ENCODE measurements around the gene NRP2. TPM values are rescaled to one million over a fixed set of nuclear protein-coding genes. Genes with fewer than 3 reads are reported as not detected.
A peak's percentile ranks its signal among the peaks of the same experiment; 100 is the strongest.

Gene NRP2
- total and polyA plus RNA-seq, 11 donors: 2.0 to 57.5 (median 4.7) TPM

DNA sequence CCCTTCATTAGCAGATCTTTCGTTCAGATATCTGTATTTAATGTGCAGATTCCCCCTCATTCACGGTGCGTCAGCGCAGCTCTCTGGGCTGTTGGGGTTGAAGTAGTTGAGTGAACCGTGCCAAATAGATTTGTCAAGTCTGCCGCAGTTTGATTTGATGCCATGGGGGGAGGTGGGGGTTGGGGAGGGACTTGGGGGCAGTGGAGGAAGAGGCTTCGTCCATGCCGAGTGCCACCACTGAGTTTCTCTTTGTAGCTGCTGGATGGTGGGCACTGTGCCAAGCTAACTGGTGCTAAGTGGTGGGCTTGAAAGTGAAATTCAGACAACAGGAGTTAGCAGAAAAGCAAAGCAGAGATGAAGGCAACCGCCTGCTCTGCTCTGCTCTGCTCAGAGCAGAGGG is 47.9 kb downstream of the NRP2 start:
- DNase-seq (no peak), ATAC-seq (no peak)
- Histone ChIP-seq H3K27ac (peak overlapping the region in 1 of 12 donors; percentile 82), H3K27me3 (no peaks in the 10 kb centered on the region), H3K9me3 (no peaks in the 10 kb centered on the region), H3K4me1 (peaks cover 0 to 9% (median 0%) of the 10 kb centered on the region in 12 donors), H3K4me3 (no peak overlapping the region), H3K36me3 (peaks cover 0 to 80% (median 36%) of the 10 kb centered on the region in 9 donors)
- TF ChIP-seq, protein P1, sequence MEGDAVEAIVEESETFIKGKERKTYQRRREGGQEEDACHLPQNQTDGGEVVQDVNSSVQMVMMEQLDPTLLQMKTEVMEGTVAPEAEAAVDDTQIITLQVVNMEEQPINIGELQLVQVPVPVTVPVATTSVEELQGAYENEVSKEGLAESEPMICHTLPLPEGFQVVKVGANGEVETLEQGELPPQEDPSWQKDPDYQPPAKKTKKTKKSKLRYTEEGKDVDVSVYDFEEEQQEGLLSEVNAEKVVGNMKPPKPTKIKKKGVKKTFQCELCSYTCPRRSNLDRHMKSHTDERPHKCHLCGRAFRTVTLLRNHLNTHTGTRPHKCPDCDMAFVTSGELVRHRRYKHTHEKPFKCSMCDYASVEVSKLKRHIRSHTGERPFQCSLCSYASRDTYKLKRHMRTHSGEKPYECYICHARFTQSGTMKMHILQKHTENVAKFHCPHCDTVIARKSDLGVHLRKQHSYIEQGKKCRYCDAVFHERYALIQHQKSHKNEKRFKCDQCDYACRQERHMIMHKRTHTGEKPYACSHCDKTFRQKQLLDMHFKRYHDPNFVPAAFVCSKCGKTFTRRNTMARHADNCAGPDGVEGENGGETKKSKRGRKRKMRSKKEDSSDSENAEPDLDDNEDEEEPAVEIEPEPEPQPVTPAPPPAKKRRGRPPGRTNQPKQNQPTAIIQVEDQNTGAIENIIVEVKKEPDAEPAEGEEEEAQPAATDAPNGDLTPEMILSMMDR (IDR thresholded peaks at IDR 0.05): no peak
- TF ChIP-seq POLR2A (IDR thresholded peaks at IDR 0.05): no peak
- intact Hi-C loops (cut with DNase I): no loop called here
- WGBS, 4 donors: 84 to 96% (median 87%) methylated on average over 9 of the region's 9 CpGs

DNA sequence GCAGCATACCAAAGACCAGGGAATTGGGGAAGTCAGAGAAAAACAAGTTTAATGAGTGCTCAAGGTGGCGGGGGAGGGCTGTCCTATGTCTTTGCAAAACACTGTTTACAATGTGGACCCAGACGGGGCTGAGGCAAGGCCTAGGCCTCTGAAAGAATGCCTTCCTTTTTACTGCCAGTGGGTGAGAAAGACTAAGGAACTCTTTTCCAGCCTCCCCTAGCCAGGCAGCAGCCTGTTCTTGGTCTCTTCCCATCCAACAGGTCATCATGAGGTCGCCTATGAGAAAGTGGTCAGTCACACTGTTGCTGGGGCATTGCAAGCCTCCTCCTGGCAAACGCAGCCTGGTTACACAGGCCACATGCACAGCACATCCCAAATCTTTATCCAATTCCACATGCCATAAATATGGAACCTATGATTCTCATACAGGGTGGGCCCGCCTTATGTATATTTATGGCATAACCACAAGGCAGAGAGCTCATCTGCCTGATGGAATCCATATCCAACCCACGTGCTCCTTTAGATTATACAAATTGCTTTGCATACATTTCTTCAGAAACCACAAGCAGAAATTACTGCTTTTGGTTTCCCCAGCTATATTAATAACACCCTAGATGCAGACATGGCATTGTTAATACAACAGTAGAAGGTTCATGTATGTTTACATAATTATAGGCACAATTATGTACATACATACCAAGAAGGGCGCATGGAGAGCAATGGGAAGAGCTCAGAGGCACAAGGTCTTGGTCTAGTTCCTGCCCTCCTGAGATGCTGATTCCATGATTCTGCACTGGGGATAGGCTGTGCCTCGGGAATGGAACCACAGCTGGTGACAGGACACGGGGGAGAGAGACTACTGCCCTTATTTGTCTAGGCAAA is 48.6 kb downstream of the NRP2 start:
- H3K27me3 ChIP-seq: no peaks in the 10 kb centered on the region
- H3K4me3 ChIP-seq: no peak overlapping the region
- intact Hi-C loops (cut with DNase I): no loop called here
- H3K27ac ChIP-seq: peak overlapping the region in 1 of 12 donors; percentile 82
- no peak for TF ChIP-seq POLR2A (IDR thresholded peaks at IDR 0.05)
- TF ChIP-seq, protein P1 (IDR thresholded peaks at IDR 0.05): no peak
- DNase-seq: no peak
- H3K36me3 ChIP-seq: peaks cover 0 to 72% (median 28%) of the 10 kb centered on the region in 9 donors
- 83 to 88% (median 84%) methylated on average over 9 of the region's 9 CpGs for WGBS, 4 donors
- H3K4me1 ChIP-seq: peaks cover 0 to 9% (median 0%) of the 10 kb centered on the region in 12 donors
- ATAC-seq: no peak
- no peaks in the 10 kb centered on the region for H3K9me3 ChIP-seq

DNA sequence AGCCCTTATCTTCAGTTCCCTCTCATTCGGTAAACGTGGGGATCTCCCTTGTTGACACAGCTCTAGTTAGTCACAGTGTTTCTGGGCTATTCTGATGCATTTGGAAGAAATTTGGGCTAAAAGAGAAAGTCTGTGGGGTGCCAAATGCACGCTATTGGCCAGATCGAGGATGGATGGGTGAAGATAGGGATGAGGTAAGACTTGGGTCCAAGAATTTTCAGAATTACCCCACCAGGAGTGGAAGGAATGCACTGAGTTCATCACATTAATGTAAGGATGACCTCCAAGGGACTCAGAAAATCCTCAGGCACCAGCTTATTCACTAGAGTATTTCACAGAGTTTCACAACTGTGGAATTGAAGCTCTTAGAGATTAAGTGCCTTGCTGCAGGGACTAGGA is 49.3 kb downstream of the NRP2 start:
- TF ChIP-seq POLR2A (IDR thresholded peaks at IDR 0.05): no peak
- TF ChIP-seq, protein P1 (IDR thresholded peaks at IDR 0.05): no peak
- 70 to 76% (median 73%) methylated on average over 4 of the region's 4 CpGs for WGBS, 4 donors
- intact Hi-C loops (cut with DNase I): no loop called here
- no peaks in the 10 kb centered on the region for H3K9me3 ChIP-seq
- H3K27ac ChIP-seq: peak overlapping the region in 1 of 12 donors; percentile 82
- H3K4me1 ChIP-seq: peaks cover 0 to 9% (median 0%) of the 10 kb centered on the region in 12 donors
- H3K4me3 ChIP-seq: no peak overlapping the region
- DNase-seq: no peak
- peaks cover 0 to 66% (median 22%) of the 10 kb centered on the region in 9 donors for H3K36me3 ChIP-seq
- no peaks in the 10 kb centered on the region for H3K27me3 ChIP-seq
- peak in 1 of 4 donors; percentile 8 for ATAC-seq

DNA sequence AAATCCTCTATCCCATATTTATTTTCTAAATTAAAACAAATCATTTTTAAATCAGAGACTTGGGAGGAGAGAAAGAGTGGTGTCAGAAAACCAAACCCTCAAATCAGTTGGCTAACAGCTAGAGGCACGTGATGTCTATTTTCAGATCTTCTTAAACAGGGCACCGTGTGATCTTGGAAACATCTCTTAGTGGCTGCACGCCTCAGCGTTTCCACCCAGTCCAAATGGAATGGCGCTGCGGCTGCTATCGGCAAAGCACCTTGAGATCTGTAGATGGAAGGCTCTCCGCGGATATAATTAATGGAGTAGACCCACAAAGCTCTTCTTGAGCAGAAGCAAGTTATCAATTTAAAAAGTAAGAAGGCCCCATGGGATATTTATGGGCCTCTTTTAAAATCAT is 50.0 kb downstream of the NRP2 start:
- Histone ChIP-seq H3K27me3 (no peaks in the 10 kb centered on the region), H3K27ac (peak overlapping the region in 1 of 12 donors; percentile 82), H3K36me3 (peaks cover 0 to 59% (median 14%) of the 10 kb centered on the region in 9 donors), H3K4me1 (peaks cover 0 to 9% (median 0%) of the 10 kb centered on the region in 12 donors), H3K9me3 (no peaks in the 10 kb centered on the region), H3K4me3 (no peak overlapping the region)
- TF ChIP-seq POLR2A (IDR thresholded peaks at IDR 0.05): no peak
- TF ChIP-seq, protein P1 (IDR thresholded peaks at IDR 0.05): no peak
- ATAC-seq (no peak), DNase-seq (no peak)
- WGBS, 4 donors: 84 to 94% (median 88%) methylated on average over 9 of the region's 9 CpGs
- intact Hi-C loops (cut with DNase I): no loop called here
